Vagina (tissue), 2 donors: ENCODE measurements around the gene DHRSX. TPM values are rescaled to one million over a fixed set of nuclear protein-coding genes. Genes with fewer than 3 reads are reported as not detected.

Experiments used
- DNase-seq, 2 donors: peaks; one replicate each; pipeline ENCODE4 v3.0.0-alpha.2; 2017; ENCODE audit errors: extremely low spot score in 2 of 2
- H3K27ac ChIP-seq: fragments of 200-600 bp; sonication (generic); one replicate; pipeline ENCODE4 v1.5.1; 2019
- H3K27me3 ChIP-seq: fragments of 200-600 bp; sonication (generic); one replicate; pipeline ENCODE4 v1.5.1; 2019
- H3K36me3 ChIP-seq, 2 donors: fragments of 200-600 bp; sonication (generic); one replicate each; pipeline ENCODE4 v1.5.1; 2017 to 2019
- H3K4me1 ChIP-seq: fragments of 200-600 bp; sonication (generic); one replicate; pipeline ENCODE4 v1.5.1; 2019
- H3K4me3 ChIP-seq, 2 donors: fragments of 200-600 bp; sonication (generic); 1 replicate in 1 of 2; 2 replicates in 1 of 2; pipeline ENCODE4 v1.5.1; 2016 to 2019
- H3K9me3 ChIP-seq: fragments of 200-600 bp; sonication (generic); one replicate; pipeline ENCODE4 v1.5.1; 2019
- CTCF ChIP-seq, 3 experiments: fragments of 450-650 bp in 2 of 3; fragments of 200-600 bp in 1 of 3; sonication (generic) in 1 of 3; IDR thresholded peaks; one replicate each; pipeline ENCODE4 v1.5.1; 2017 to 2019; ENCODE audit warnings: antibody characterized with exemption in 3 of 3, mild to moderate bottlenecking in 2 of 3, moderate library complexity in 2 of 3
- POLR2A ChIP-seq, 2 donors: fragments of 450-650 bp; IDR thresholded peaks; one replicate each; pipeline ENCODE4 v1.6.1; 2017; ENCODE audit warnings: antibody characterized with exemption in 2 of 2, mild to moderate bottlenecking in 2 of 2, moderate library complexity in 2 of 2
- POLR2AphosphoS5 ChIP-seq, 2 donors: sonication (generic); formaldehyde crosslinking; IDR thresholded peaks; one replicate each; pipeline ENCODE4 v1.9.0; 2017; ENCODE audit warnings: antibody characterized with exemption in 2 of 2, mild to moderate bottlenecking in 2 of 2, low read depth in 1 of 2; ENCODE audit not compliant: insufficient read depth in 1 of 2
- intact Hi-C: fragments of 100-400 bp; cut with DNase I; formaldehyde crosslinking; loops from one replicate; pipeline ENCODE4 v1.15.1; 2023
- total RNA-seq: library from RNA; depleted of rRNA; stranded (reverse); fragments of >200 nt; gene quantifications from one replicate; pipeline ENCODE4 v1.2.3, GENCODE V29; 2016

Gene DHRSX
- total RNA-seq, 1 donor from 2014 or later: 26.0 TPM

GRCh38 chrX:2418000-2418399 lies 82.8 kb downstream of the DHRSX start:
- TF ChIP-seq POLR2A (IDR thresholded peaks at IDR 0.05) (no peak), POLR2AphosphoS5 (IDR thresholded peaks at IDR 0.05; ENCODE audit: insufficient read depth in 1 of 2, low read depth in 1 of 2) (no peak), CTCF (IDR thresholded peaks at IDR 0.05) (no peak)
- no peak overlapping the region for H3K4me3 ChIP-seq
- no peaks in the 10 kb centered on the region for H3K4me1 ChIP-seq
- no peaks in the 10 kb centered on the region for H3K9me3 ChIP-seq
- intact Hi-C loops: no loop called here
- peaks cover 0 to 5% of the 10 kb centered on the region in 2 donors for H3K36me3 ChIP-seq
- DNase-seq: no peak
- no peak overlapping the region for H3K27ac ChIP-seq
- H3K27me3 ChIP-seq: no peaks in the 10 kb centered on the region

- no peak overlapping the region for H3K27ac ChIP-seq
- no peak for DNase-seq
- no peaks in the 10 kb centered on the region for H3K4me1 ChIP-seq
- no peak for TF ChIP-seq POLR2A (IDR thresholded peaks at IDR 0.05)
- no peaks in the 10 kb centered on the region for H3K27me3 ChIP-seq
- no peaks in the 10 kb centered on the region for H3K9me3 ChIP-seq
- intact Hi-C loops: no loop called here
- no peaks in the 10 kb centered on the region for H3K36me3 ChIP-seq
- H3K4me3 ChIP-seq: no peak overlapping the region
Measured at GRCh38 chrX:2416851-2417604, 83.7 kb downstream of the DHRSX start.

GRCh38 chrX:2414384-2414783 lies 86.4 kb downstream of the DHRSX start:
- no peaks in the 10 kb centered on the region for H3K36me3 ChIP-seq
- TF ChIP-seq POLR2A (IDR thresholded peaks at IDR 0.05): no peak
- no peak for TF ChIP-seq CTCF (IDR thresholded peaks at IDR 0.05)
- no peak for TF ChIP-seq POLR2AphosphoS5 (IDR thresholded peaks at IDR 0.05; ENCODE audit: insufficient read depth in 1 of 2, low read depth in 1 of 2)
- no peak overlapping the region for H3K4me3 ChIP-seq
- no peaks in the 10 kb centered on the region for H3K9me3 ChIP-seq
- intact Hi-C loops: no loop called here
- DNase-seq: no peak
- no peaks in the 10 kb centered on the region for H3K4me1 ChIP-seq
- H3K27ac ChIP-seq: no peak overlapping the region
- no peaks in the 10 kb centered on the region for H3K27me3 ChIP-seq

- Histone ChIP-seq H3K4me1 (no peaks in the 10 kb centered on the region), H3K27ac (no peak overlapping the region), H3K9me3 (no peaks in the 10 kb centered on the region), H3K4me3 (no peak overlapping the region), H3K27me3 (no peaks in the 10 kb centered on the region), H3K36me3 (no peaks in the 10 kb centered on the region)
- TF ChIP-seq POLR2AphosphoS5 (IDR thresholded peaks at IDR 0.05; ENCODE audit: insufficient read depth in 1 of 2, low read depth in 1 of 2): no peak
- TF ChIP-seq CTCF (IDR thresholded peaks at IDR 0.05): no peak
- TF ChIP-seq POLR2A (IDR thresholded peaks at IDR 0.05): no peak
- no peak for DNase-seq
- intact Hi-C loops: no loop called here
Measured at GRCh38 chrX:2413969-2414368, 86.8 kb downstream of the DHRSX start.

- Histone ChIP-seq H3K4me1 (no peaks in the 10 kb centered on the region), H3K36me3 (peaks cover 0 to 7% of the 10 kb centered on the region in 2 donors), H3K4me3 (no peak overlapping the region), H3K9me3 (no peaks in the 10 kb centered on the region), H3K27me3 (no peaks in the 10 kb centered on the region), H3K27ac (no peak overlapping the region)
- DNase-seq: no peak
- TF ChIP-seq POLR2AphosphoS5 (IDR thresholded peaks at IDR 0.05; ENCODE audit: insufficient read depth in 1 of 2, low read depth in 1 of 2): no peak
- TF ChIP-seq POLR2A (IDR thresholded peaks at IDR 0.05): no peak
- no peak for TF ChIP-seq CTCF (IDR thresholded peaks at IDR 0.05)
- intact Hi-C loops: no loop called here
Measured at GRCh38 chrX:2412131-2412530, 88.6 kb downstream of the DHRSX start.
